ENCODE data around the gene ZFTA.

ZFTA gene

GRCh38 chr11:63756919-63757761 lies 11.4 kb downstream of the ZFTA start:
- H3K4me3 ChIP-seq (ENCODE audit: low read depth, low read length) = no peak overlapping the region
- TF ChIP-seq CTCF (IDR thresholded peaks at IDR 0.05; ENCODE audit: low read depth, low read length, missing control alignments) = no peak
- in situ Hi-C loops (cut with HindIII; ENCODE audit: low sequenced_read_pairs) = no loop called here

GRCh38 chr11:63749624-63750023 lies 19.0 kb downstream of the ZFTA start:
- H3K4me3 ChIP-seq (ENCODE audit: low read depth, low read length) = no peak overlapping the region
- no peak for TF ChIP-seq CTCF (IDR thresholded peaks at IDR 0.05; ENCODE audit: low read depth, low read length, missing control alignments)
- DNase-seq (ENCODE audit: low read depth) = no peak
- in situ Hi-C loops (cut with HindIII; ENCODE audit: low sequenced_read_pairs) = no loop called here

More at GRCh38 chr11:63756919-63757761, 11.4 kb downstream of the ZFTA start:
- DNase-seq (ENCODE audit: low read depth) = no peak

- no peak overlapping the region for H3K4me3 ChIP-seq (ENCODE audit: low read depth, low read length)
- in situ Hi-C loops (cut with HindIII; ENCODE audit: low sequenced_read_pairs) = no loop called here
- DNase-seq (ENCODE audit: low read depth) = no peak
- no peak for TF ChIP-seq CTCF (IDR thresholded peaks at IDR 0.05; ENCODE audit: low read depth, low read length, missing control alignments)
Observed at GRCh38 chr11:63747011-63747410, 21.6 kb downstream of the ZFTA start.

GRCh38 chr11:63745304-63746170 lies 23.0 kb downstream of the ZFTA start:
- in situ Hi-C loops (cut with HindIII; ENCODE audit: low sequenced_read_pairs) = no loop called here

GRCh38 chr11:63738720-63739360 lies 29.7 kb downstream of the ZFTA start:
- peak; percentile 75 for DNase-seq (ENCODE audit: low read depth)
- in situ Hi-C loops (cut with HindIII; ENCODE audit: low sequenced_read_pairs) = no loop called here
- TF ChIP-seq CTCF (IDR thresholded peaks at IDR 0.05; ENCODE audit: low read depth, low read length, missing control alignments) = peak; percentile 96
- no peak overlapping the region for H3K4me3 ChIP-seq (ENCODE audit: low read depth, low read length)

More at GRCh38 chr11:63745304-63746170, 23.0 kb downstream of the ZFTA start:
- no peak for DNase-seq (ENCODE audit: low read depth)
- peak; percentile 27 for TF ChIP-seq CTCF (IDR thresholded peaks at IDR 0.05; ENCODE audit: low read depth, low read length, missing control alignments)
- H3K4me3 ChIP-seq (ENCODE audit: low read depth, low read length) = no peak overlapping the region

GRCh38 chr11:63737718-63738117 lies 30.9 kb downstream of the ZFTA start:
- TF ChIP-seq CTCF (IDR thresholded peaks at IDR 0.05; ENCODE audit: low read depth, low read length, missing control alignments) = no peak
- H3K4me3 ChIP-seq (ENCODE audit: low read depth, low read length) = no peak overlapping the region
- DNase-seq (ENCODE audit: low read depth) = no peak
- in situ Hi-C loops (cut with HindIII; ENCODE audit: low sequenced_read_pairs) = no loop called here

Data from astrocyte of the cerebellum (primary cell).